RPMI8226 (cell line): ENCODE data around the gene QSOX1.

ENCODE experiments used
- DNase-seq: peaks from one replicate; pipeline ENCODE4 v3.0.0-alpha.2; 2015

Gene QSOX1

GRCh38 chr1:180170546-180171151, 16.0 kb downstream of the QSOX1 start:
- no peak for DNase-seq

DNA sequence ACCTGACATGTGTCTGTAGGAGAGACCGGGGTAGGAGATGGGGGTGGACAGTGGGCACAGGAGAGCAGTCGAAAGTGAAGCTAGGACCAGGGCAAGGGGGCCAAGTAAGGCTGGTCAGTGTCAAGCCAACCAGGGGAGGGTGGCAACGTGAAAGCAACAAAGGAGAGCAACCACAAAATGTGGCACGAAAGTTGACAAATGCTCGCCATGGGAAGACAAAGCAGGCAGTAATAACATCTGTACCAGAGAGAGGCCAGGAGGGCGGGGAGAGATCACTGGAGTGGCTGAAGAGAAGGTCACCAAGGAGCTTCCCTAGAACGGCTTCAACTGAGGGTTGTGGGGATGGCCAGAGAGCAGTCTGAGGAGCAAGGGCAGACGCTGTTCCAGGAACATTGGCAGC, 17.0 kb downstream of the QSOX1 start:
- no peak for DNase-seq

DNA sequence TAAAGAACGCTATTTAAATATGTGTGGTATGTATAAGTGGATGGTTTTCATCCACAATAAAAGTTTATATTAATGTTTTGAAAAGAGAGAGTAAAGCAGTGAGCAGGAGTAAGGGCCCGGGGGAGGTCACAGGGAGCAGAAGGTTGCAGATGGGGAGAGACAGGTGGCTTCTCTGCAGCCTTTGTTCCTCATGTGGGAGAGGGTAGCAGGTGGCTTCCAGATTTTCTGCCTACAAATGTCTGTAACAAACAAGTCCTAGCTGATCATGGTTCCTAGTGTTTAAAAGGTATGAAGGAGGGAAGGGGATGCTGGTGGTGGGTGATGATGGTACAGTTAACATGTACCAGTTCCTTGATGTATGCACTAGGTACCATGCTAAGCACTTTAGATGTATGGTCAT, 18.8 kb downstream of the QSOX1 start:
- DNase-seq = no peak

DNA sequence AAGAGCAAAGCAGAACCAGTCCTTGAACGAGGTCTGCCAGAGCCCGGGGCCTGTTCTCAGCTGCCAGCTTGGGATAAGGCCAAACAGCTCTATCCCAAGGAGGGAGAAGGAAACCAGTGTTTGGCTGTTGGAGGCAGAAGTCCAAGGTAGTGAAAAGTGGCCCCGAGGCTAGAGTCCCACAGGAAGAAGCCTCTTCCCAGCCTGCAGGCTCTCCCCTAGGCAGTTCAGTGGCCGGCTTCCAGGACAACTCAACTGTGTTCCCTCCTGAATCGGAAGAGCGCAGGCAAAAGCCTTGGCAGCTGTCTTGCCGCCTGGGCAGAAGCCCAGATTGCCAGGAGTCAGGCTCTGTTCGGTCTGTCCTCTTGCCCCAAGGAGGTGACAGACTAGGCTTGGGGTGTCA, 19.3 kb downstream of the QSOX1 start:
- DNase-seq = no peak

DNA sequence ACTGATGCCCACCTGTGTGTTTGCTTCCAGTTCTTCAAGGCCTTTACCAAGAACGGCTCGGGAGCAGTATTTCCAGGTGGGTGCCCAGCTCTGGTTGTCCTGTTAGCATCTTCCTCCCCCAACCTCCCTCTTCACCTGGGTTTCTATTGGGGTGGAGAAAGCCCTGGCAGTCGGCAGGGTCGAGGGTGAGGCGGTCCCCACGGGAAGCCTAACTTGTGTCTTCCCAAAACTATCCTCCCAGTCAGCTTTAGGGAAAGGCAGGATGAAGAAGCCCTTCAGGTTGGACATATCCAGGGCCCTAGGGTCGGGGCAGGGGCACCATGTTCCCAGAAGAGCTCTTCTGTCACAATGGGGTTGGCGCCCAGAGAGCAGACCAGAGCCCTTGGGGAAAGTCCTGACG, 20.6 kb downstream of the QSOX1 start:
- no peak for DNase-seq

- no peak for DNase-seq
These were observed 21.1 kb downstream of the QSOX1 start for GRCh38 chr1:180175806-180176205.

DNA sequence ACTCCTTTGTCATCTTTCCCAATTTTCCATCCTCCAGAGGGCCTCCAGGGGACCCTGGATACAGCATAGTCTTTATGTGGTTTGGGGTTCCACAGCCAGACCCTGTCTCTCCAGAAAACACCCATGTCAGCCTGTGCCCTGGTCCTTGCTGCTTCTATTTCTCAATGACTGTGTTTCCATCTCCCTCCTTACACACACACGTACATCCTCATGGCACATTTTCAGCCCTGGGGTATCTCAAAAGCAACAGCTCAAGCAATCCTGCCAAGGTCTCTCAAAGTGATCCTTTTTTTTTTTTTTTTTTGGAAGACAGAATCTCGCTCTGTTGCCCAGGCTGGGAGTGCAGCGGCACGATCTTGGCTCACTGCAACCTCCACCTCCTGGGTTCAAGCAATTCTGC, 22.3 kb downstream of the QSOX1 start:
- DNase-seq = no peak

DNA sequence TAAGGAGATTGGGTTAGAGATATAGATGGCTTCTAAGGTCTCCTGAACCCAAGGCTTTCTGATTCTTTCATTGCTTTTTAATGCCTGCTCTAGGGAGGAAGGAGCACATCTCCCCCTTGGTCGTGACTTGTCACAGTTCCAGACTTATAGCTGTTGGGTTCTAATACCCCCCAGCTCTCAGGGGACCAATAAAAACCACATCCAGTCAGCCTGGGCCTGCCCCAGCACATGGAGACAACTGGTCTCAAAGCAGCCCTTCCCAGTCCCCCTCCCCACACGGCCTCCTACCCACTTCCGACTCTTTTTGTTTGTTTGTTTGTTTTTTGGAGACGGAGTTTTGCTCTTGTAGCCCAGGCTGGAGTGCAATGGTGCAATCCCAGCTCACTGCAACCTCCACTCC, 23.3 kb downstream of the QSOX1 start:
- DNase-seq = no peak

- DNase-seq = peak; percentile 72
These were observed 24.0 kb downstream of the QSOX1 start for GRCh38 chr1:180178511-180179161.

- no peak for DNase-seq
These were observed 24.7 kb downstream of the QSOX1 start for GRCh38 chr1:180179162-180179957.

- peak; percentile 35 for DNase-seq
These were observed 26.4 kb downstream of the QSOX1 start for GRCh38 chr1:180181048-180181447.

- no peak for DNase-seq
These were observed 27.4 kb downstream of the QSOX1 start for GRCh38 chr1:180181996-180182642.

DNA sequence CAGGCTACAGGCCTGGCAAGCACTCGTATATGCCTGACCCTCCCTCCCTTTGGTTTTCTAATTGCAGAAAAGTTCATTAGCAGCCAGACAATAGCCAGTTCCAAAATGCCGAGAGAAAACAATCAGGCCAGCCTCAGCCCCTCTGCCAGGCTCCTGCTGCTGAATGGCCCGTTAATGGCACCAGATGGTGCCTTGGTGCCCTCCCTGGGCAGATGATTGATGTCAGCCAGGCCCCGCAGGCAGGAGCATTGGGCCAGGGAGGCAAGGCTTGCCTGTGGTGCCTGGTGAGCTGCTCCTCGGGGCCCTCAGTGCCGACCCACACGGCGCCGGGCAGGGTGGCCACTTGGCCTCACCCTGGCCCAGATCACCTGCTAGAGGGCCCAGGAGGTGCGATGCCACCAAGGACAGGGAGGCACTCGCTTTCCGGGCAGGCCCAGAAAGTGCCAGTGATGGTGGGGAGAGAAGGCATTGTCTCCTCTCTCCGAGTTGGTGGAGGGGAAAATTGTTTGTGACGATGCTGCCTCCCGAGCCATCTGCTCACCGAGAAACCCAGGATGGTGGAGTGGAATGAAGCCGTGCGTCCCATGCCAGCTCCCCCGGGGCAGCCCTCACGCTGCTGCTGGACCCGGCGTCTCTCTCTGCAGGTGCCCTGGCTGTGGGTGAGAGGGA, 28.1 kb downstream of the QSOX1 start:
- no peak for DNase-seq

DNA sequence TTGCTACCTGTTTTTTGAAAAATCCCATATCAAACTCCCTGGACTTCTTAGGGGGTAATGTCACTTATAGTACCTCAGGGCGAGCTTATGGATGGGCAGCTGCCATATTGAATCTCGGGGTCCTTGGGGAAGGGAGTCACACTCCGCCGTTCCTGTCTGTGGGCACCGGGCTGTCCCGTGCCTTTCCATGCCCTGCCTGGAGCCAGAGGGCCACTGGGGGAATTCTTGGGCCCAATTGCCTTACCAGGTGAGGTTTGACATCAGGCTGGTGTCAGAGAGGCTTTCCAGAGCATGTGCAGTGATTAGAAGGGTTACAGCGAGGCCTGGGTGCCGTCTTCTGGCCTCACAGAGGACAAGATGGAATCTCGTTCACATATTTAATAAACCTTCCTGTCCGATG, 28.8 kb downstream of the QSOX1 start:
- DNase-seq = no peak

GRCh38 chr1:180184041-180184440, 29.4 kb downstream of the QSOX1 start:
- no peak for DNase-seq

DNA sequence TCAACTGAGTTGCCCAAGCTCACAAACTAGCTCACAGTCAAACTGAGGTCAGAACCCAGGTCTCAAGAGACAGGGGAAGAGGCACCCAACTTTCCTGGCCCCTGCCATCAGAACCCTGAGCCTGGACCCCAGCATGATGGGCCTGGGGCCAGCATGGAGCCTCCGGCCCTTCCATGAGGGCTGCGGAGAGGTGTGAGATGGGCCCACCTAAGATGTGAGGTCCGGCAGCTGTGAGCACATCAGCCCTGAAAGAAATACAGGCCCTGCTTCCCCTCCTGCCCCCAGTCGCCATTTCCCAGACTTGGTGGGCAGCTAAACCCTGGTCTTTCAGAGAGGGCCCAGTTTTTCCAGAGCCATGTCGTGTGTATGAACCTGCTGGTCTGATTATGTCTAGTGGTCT, 30.6 kb downstream of the QSOX1 start:
- no peak for DNase-seq

DNA sequence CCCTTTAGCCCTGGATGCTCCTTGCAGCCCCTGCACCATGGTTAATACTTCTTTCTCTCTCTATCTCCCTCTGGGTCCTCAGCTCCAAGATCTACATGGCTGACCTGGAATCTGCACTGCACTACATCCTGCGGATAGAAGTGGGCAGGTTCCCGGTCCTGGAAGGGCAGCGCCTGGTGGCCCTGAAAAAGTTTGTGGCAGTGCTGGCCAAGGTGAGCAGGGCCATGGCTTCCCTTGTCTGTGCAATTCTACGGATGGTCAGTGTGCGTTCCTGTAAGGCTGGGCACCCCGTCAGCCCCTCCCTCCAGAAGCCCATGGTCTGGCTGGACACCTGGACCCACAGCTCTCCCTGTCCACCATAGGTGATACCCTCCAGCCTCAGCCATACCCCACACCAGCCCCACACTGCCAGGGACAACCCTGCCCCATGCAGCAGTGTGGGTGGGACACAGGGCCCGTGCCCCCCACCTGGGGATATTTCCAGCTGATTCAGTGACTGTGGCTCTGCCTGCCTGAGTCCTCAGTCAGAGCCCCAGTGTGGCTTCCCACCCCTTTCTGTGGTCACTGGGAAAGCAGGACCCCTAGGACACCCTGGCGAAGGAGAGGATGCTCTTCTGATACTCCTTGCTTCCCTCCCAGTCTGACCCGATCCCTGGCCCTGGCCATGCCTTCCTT, 31.4 kb downstream of the QSOX1 start:
- no peak for DNase-seq

DNA sequence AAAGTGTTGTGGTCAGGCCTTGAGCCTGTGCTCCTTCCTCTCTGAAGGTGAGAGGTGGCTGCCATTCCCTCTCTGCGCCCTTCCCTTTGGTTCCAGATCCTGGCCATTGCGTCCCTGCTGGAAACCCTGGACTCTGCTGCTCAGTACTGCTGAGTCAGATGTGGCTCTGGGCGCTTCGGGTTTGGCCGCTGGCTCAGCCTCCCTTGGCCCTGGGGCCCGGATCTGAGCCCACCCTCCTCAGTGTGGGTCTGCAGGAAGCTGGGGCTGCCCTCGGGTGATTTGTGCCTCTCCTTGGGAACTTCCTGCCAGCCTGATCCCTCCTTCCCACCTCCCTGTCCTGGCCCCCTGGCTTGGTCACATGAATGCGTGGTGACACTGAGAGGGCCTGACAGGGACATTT, 32.2 kb downstream of the QSOX1 start:
- DNase-seq = no peak

GRCh38 chr1:180187626-180188025, 33.0 kb downstream of the QSOX1 start:
- no peak for DNase-seq

GRCh38 chr1:180188091-180188506, 33.4 kb downstream of the QSOX1 start:
- peak; percentile 67 for DNase-seq

GRCh38 chr1:180188684-180189175, 34.1 kb downstream of the QSOX1 start:
- no peak for DNase-seq

- DNase-seq = no peak
These were observed 35.4 kb downstream of the QSOX1 start for GRCh38 chr1:180190091-180190490.
